Measurements from ENCODE around the gene INSL3. TPM values are rescaled to one million over a fixed set of nuclear protein-coding genes. Genes with fewer than 3 reads are reported as not detected.

Gene INSL3
- not detected for total RNA-seq

GRCh38 chr19:17821190-17821589, at the start of gene INSL3:
Gene INSL3, minus strand, starts transcription at chr19:17821519. Its CDS starts 13 bp downstream, at chr19:17821506.

GRCh38 chr19:17859533-17860330, 38.4 kb upstream of the INSL3 start, which contains the start of gene RPL18A:
Gene RPL18A, plus strand, starts transcription at chr19:17859910. Its CDS starts 47 bp downstream, at chr19:17859957.

GRCh38 chr19:17847538-17848366, 26.4 kb upstream of the INSL3 start, which contains the start of gene JAK3:
Gene JAK3, minus strand, starts transcription at chr19:17847982. Its CDS starts 3,565 bp downstream, at chr19:17844417.

DNA sequence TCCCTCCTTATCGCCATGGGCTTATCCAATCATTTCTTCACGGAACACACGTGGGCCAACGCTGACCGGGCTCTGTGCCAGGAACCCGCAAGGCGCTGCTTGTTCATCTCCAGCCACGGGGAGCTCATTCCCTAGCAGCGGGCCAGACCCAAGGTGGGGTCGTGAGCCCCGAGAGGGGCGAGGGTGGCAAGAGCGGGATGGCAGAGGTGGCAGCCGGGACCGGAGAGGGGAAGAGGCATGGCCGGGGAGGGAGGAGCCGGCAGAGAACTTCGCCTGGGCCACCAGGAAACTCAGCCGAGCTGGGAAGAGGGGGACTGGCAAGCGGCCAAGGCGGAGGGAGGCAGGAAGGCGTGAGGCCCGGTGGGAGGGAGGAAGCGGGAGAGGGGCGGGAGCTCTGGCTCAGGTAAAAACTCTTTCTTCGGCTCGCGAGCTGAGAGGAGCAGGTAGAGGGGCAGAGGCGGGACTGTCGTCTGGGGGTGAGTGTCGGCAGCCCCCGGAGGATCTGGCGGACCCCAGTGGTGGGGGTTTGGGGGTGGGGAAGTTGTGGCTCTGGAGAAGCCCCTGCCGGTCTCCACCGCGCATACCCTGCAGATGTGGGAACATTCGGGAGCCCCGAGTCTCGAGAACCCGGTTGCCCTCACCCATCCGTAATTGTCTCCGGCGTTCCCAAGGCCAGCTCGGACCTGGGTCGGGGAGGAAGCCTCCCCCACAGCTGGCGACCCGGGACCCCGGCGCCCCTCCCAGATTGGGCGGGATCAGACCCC, 26.4 kb downstream of the INSL3 start, which contains the start of gene B3GNT3:
Gene B3GNT3 (plus strand): TSS at position 408 of the 764 bp plus-strand sequence. CDS start 12,670 bp downstream, outside the sequence.

Small RNA genes lying within 50 kb of the gene (small RNA-seq; reads per million reads assigned to genes)
- not detected for gene SNORA68 (ENCODE audit: low replicate concordance)

Other genes starting within 250 kb of the INSL3 start
- gene UNC13A, start 133.2 kb downstream of the INSL3 start, total RNA-seq, result 0.41 TPM
- gene MAP1S, start 102.0 kb downstream of the INSL3 start, total RNA-seq, result 50.0 TPM
- 4.7 TPM for gene FCHO1, start 70.0 kb downstream of the INSL3 start, total RNA-seq
- 7.4 TPM for gene B3GNT3, start 26.4 kb downstream of the INSL3 start, total RNA-seq
- 11.7 TPM for gene JAK3, start 26.5 kb upstream of the INSL3 start, total RNA-seq
- 1,207 TPM for gene RPL18A, start 38.4 kb upstream of the INSL3 start, total RNA-seq
- not detected for gene SLC5A5, start 50.4 kb upstream of the INSL3 start, total RNA-seq
- gene CCDC124, start 111.5 kb upstream of the INSL3 start, total RNA-seq, result 26.9 TPM
- 5.7 TPM for gene KCNN1, start 145.6 kb upstream of the INSL3 start, total RNA-seq
- 16.6 TPM for gene ARRDC2, start 186.7 kb upstream of the INSL3 start, total RNA-seq

All from metanephros (tissue), 2 donors.